GM18867 (cell line): ENCODE measurements around the gene CUL3.
"Not testable (repeated sequence)": the region's sequence is repeated elsewhere in the genome, so short reads cannot be mapped to it uniquely, and the experiment has no call there.

ENCODE experiments used
- ATAC-seq: cut with Tn5 transposase; IDR thresholded peaks from one replicate; pipeline ENCODE4 v1.9.1; 2021; ENCODE audit warnings: mild to moderate bottlenecking, moderate library complexity; ENCODE audit not compliant: unreplicated experiment

CUL3 gene

DNA sequence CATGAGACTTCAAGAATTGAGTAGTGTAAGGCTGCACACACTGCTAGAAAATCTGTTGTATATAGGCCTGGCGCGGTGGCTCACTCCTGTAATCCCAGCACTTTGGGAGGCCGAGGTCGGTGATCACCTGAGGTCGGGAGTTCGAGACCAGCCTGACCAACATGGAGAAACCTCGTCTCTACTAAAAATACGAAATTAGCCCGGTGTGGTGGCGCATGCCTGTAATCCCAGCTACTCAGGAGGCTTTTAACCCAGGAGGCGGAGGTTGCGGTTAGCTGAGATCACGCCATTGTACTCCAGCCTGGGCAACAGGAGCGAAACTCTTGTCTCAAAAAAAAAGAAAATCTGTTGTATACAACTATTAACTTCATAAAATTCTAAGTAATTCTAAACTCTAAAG lies 2.1 kb downstream of the CUL3 start:
- ATAC-seq = not testable (repeated sequence)

GRCh38 chr2:224580248-224580647 lies 4.9 kb downstream of the CUL3 start:
- no peak for ATAC-seq

DNA sequence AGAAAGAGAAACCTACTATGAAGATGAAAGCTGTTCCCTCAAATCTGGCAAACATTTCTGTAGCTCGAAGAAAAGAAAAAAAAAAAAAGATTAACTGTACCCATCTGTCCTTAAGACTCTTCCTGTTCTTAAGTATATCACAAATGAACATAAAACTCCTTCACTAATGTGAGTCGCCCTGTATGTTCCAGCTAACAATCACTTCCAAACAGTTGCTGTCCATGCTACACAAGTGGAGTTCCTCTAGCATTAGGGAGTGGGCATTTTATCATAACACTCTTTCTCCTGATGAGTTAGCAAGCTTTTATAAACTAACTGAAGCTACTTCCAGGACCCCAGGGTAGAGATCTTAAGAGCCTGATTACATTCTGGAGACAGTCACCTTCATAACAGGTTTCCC lies 5.8 kb downstream of the CUL3 start:
- no peak for ATAC-seq

DNA sequence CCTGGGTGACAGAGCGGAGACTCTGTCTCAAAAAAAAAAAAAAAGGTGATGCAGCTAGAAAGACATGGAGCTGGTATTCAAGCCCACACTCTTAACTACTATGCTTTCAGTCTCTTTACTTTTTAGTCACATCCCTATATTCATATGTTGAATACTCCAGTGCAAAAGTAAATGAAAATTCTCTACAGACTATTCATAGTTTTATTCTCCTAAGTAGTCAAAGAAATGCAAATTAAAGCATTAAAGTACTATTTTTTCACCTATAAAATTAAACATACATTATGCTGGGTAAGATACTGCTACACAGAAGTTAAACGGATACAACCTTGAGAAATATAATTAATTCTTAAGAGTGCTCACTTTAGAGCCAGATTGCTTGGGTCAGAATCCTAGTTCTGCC lies 7.6 kb downstream of the CUL3 start:
- ATAC-seq = no peak

GRCh38 chr2:224576088-224576715 lies 9.0 kb downstream of the CUL3 start:
- peak; percentile 87 for ATAC-seq

DNA sequence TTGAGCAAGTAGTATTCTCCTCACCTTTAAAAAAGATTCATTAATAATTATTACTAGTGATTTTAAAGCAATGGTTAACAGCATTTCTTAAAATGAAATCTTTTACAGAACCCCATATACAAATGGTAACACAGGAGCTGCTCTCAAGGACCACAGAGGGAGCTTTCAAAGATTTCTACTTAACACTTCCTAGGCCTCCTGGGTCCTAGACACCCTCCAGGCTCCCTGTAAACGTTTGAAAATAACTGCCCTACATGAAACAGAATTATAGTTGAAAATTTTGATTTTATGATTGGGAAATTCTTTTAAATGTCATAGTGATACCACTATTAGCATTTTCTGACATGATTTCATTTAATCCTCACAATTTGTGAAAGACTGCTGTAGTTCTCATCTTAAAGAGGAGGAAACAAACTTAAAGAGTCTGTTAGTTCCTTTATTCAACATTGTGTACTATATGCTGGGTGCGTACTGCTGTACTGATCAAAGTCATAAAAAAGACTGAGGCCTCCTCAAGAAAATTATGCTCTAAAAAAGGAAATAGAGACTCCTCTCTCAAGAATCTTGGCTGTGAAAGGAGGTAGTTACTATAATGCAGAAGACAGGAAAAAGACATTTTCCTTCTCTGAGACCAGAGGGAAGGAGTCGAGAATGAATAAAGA lies 10.6 kb downstream of the CUL3 start:
- no peak for ATAC-seq

DNA sequence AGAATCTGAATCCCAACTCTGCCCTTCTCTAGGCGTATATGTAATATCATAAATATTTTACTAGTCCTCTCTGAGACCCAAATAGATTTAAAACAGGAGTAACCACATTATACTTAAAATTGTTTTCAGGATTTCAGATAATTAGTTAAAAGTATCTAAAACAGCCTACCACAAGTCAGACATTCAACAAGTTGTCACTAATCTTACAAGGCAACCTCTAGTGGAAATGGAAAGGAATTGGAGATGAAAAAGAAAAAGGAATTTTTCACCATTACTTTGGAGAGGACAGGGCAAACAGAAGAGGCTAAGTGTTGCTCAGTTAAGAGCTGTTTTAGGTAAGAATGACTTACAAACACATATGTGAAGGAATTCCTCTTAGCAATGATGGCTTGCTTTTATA lies 11.4 kb downstream of the CUL3 start:
- ATAC-seq = no peak

DNA sequence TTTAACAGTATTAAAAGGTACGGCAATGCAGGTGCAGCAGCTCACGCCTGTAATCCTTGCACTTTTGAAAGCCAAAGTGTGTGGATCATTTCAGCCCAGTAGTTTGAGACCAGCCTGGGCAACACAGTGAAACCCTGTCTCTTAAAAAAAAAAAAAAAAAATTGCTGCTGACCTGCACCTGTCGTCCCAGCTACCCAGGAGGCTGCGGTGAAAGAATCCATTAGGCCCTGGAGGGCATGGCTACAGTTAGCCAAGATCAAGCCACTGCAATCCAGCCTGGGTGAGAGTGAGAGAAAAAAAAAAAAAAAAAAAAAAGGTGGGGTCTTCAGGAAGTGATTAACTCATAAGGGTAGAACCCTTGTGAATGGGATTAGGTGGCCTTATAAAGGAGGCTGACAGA lies 12.8 kb downstream of the CUL3 start:
- ATAC-seq = no peak

- ATAC-seq = no peak
These were observed 14.7 kb downstream of the CUL3 start for GRCh38 chr2:224570328-224570993.

GRCh38 chr2:224569654-224570053 lies 15.5 kb downstream of the CUL3 start:
- no peak for ATAC-seq

GRCh38 chr2:224565452-224566035 lies 19.6 kb downstream of the CUL3 start:
- no peak for ATAC-seq

DNA sequence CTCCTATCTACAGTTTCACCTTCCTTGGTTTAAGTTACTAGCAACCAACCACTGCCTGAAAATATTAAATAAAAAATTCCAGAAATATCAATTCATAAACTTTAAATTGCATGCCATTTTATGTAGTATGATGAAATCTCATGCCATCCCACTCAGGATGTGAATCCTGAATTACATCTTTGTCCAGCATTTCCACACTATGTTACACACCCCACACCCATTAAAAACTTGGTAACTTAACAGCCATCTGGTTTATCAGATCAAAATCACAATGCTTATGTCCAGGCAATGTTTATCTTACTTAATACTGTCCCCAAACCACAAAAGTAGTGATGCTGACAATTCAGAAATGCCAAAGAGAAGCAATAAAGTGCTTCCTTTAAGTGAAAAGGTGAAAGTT lies 21.6 kb downstream of the CUL3 start:
- no peak for ATAC-seq

- ATAC-seq = no peak
These were observed 22.3 kb downstream of the CUL3 start for GRCh38 chr2:224562831-224563230.

GRCh38 chr2:224561234-224562005 lies 23.7 kb downstream of the CUL3 start:
- ATAC-seq = peak; percentile 72

DNA sequence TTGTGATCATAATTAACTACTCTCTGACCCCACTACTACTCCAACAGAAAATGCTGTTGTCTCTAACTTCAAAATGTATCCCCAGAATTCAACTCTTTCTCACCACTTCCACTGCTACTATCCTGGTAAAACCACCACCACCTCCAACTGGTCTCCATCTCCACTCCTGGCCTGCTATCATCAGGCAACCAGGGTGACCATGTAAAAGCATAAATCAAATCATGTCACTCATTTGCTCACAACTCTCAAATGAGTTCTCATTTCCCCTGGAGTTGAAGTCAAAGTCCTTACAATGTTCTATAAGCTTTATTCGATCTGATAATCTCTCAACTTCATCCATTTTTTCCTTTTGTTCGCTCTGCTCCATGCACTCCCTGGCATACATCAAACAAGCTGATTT lies 24.6 kb downstream of the CUL3 start:
- ATAC-seq = no peak

GRCh38 chr2:224557610-224558009 lies 27.6 kb downstream of the CUL3 start:
- no peak for ATAC-seq

DNA sequence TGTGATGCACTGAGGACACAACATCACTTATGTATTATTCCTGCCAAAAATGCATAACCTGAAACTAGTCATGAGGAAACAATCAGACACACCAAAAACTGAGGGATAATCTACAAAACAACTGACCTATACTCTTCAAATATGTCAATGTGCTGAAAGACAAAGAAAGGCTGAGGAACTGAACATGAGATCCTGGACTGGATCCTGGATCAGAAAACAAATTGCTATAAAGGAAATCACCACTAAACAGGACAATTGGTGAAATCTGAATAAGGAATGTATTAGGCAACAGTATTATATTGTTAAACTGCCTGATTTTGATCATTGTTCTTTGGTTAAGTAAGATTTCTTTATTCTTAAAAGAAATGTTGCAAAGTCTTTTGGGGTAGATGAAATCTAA lies 28.8 kb downstream of the CUL3 start:
- no peak for ATAC-seq

DNA sequence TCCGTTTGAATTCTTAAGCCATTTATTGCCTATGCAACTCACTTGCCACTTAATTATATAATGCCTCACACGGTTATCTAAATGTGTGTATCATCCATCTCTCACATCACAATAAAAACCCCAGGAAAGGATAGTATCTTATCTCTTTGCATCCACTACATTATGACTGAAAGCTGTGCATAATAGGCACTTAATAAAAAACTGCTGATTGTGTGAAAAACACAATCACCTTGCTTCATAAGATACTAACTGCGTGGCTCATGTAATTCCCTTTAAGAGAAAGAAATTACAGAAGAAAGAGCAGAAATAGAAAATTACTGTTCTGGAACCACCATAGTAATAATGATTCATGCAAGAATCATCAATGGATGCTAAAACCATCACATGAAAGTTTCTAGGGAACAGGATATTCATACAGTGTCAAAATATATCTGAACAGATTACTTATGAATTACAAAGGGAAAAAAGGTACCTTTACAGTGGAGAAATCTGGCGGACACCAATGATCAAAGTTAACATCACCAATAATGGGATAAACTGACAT lies 29.3 kb downstream of the CUL3 start:
- ATAC-seq = no peak

- ATAC-seq = no peak
These were observed 32.4 kb downstream of the CUL3 start for GRCh38 chr2:224552771-224553170.

DNA sequence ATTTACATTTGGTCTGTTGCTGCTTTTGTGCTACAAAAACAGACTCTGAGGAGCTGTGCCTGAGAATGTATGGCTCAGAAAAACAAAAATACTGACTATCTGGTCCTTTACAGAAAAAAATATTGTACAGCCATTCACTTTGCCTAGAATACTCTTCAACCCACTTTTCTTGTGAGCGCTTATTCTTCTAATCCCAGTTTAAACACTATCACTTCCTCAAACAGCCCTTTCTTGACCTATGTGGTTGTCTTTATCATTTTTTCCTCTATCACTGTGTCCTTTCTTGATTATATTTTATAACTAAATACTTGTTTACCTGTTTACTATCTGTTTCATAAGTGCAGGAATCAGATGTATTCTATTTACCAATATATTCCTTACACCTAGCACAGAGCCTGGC lies 33.5 kb downstream of the CUL3 start:
- no peak for ATAC-seq

DNA sequence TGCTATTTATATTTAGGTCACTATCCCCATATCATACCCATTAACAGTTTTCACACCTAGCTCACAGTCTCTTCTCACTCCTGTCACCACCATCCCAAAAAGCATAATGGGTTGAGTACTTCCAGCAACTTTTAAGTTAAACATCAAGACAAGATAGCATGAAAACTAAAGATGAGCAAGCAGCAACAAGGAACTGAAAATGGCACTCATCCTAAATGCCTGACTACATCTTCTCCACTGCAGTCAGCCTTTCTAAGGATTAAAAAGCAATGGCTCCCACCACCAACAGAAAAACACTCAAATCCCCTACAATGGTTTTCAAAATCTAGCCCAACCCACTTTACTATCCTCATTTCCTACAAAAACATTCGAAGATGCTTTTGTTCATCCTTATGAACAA lies 38.2 kb downstream of the CUL3 start:
- ATAC-seq = no peak
